Measurements from ENCODE around the gene ANKDD1A. TPM values are rescaled to one million over a fixed set of nuclear protein-coding genes. Genes with fewer than 3 reads are reported as not detected.
A peak's percentile ranks its signal among the peaks of the same experiment; 100 is the strongest.

ANKDD1A gene
- total and polyA plus RNA-seq, 5 experiments from 2014 or later = 0.06 to 6.0 (median 2.2) TPM

GRCh38 chr15:64909546-64909945 is 2.2 kb upstream of the ANKDD1A start:
- ATAC-seq (no peak), DNase-seq (no peak)
- Mint-ChIP-seq H3K4me1 (peaks cover 11 to 36% (median 19%) of the 10 kb centered on the region in 4 donors), H3K27me3 (peaks cover 0 to 22% (median 5%) of the 10 kb centered on the region in 5 donors), H3K36me3 (no peaks in the 10 kb centered on the region), H3K27ac (no peak overlapping the region), H3K9me3 (no peaks in the 10 kb centered on the region), H3K4me3 (no peak overlapping the region)
- POLR2A ChIA-PET = no interaction called here

- POLR2A ChIA-PET = no interaction called here
- Mint-ChIP-seq H3K27me3 (peaks cover 0 to 22% (median 5%) of the 10 kb centered on the region in 5 donors), H3K36me3 (no peaks in the 10 kb centered on the region), H3K9me3 (no peaks in the 10 kb centered on the region), H3K4me1 (peaks cover 11 to 43% (median 14%) of the 10 kb centered on the region in 4 donors), H3K27ac (peak overlapping the region in 1 of 10 donors; percentile 52), H3K4me3 (peak overlapping the region in 7 of 10 donors; percentile 43 to 75 (median 50))
- no peak for DNase-seq
- ATAC-seq = no peak
Observed at GRCh38 chr15:64912379-64913325, 950 bp downstream of the ANKDD1A start.

DNA sequence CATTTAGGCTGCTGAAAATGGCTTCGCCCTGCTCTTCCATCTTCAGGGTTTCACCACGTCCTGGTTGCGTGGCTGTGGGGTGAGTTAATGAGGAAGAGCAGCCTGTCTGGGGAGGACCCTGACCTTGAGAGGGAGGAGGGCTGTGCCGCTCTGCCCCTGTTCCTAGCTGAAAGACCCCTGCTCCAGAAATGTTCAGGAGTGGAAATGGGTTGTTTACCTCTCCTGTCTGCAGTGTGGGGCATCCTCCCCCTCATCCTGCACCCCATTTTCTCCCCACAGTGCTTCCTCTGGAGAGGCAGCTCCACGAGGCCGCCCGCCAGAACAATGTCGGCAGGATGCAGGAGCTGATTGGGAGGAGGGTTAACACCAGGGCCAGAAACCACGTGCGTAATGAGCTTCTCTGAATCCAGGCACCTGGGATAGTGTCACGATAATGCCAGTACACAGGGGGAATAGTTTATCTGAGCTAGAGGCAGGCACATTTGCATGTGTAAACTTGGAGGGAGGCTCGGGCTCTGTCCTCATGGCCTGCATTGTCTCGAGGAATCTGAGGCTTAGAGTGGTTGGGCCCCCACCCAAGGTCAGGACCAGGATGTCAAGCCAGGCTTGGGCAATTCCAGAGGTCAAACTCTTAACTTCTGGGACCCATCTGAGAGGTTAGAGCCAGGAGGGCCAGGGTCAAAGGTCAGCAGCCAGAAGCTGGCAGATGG is 4.0 kb downstream of the ANKDD1A start:
- no peak for DNase-seq
- Mint-ChIP-seq H3K36me3 (no peaks in the 10 kb centered on the region), H3K27ac (peak overlapping the region in 2 of 10 donors; percentile 7 to 53), H3K4me1 (peaks cover 10 to 40% (median 14%) of the 10 kb centered on the region in 4 donors), H3K9me3 (no peaks in the 10 kb centered on the region), H3K27me3 (peaks cover 0 to 11% (median 4%) of the 10 kb centered on the region in 5 donors), H3K4me3 (no peak overlapping the region)
- ATAC-seq = no peak
- POLR2A ChIA-PET = interaction anchor here (1.3 kb wide), 2 partner anchors 9 to 21 kb away, joined by 4 to 5 read pairs; no protein-coding TSS in a partner anchor

GRCh38 chr15:64916365-64916764 is 4.7 kb downstream of the ANKDD1A start:
- POLR2A ChIA-PET = interaction anchor here (1.3 kb wide), 1 partner anchor 22 kb away, joined by 4 read pairs; no protein-coding TSS in a partner anchor

GRCh38 chr15:64917211-64917610 is 5.5 kb downstream of the ANKDD1A start:
- no peak for DNase-seq
- H3K36me3 Mint-ChIP-seq = peaks cover 0 to 4% (median 0%) of the 10 kb centered on the region in 3 donors
- H3K27ac Mint-ChIP-seq = no peak overlapping the region
- no peaks in the 10 kb centered on the region for H3K9me3 Mint-ChIP-seq
- peaks cover 0 to 6% (median 0%) of the 10 kb centered on the region in 5 donors for H3K27me3 Mint-ChIP-seq
- POLR2A ChIA-PET = no interaction called here
- no peak overlapping the region for H3K4me3 Mint-ChIP-seq
- no peak for ATAC-seq
- peaks cover under 1 to 30% (median 8%) of the 10 kb centered on the region in 4 donors for H3K4me1 Mint-ChIP-seq

More at GRCh38 chr15:64916365-64916764, 4.7 kb downstream of the ANKDD1A start:
- H3K9me3 Mint-ChIP-seq = no peaks in the 10 kb centered on the region
- peaks cover 0 to 7% (median 0%) of the 10 kb centered on the region in 5 donors for H3K27me3 Mint-ChIP-seq
- no peak overlapping the region for H3K27ac Mint-ChIP-seq
- H3K36me3 Mint-ChIP-seq = no peaks in the 10 kb centered on the region
- peaks cover 3 to 34% (median 10%) of the 10 kb centered on the region in 4 donors for H3K4me1 Mint-ChIP-seq
- ATAC-seq = no peak
- DNase-seq = no peak
- no peak overlapping the region for H3K4me3 Mint-ChIP-seq

GRCh38 chr15:64919721-64920120 is 8.0 kb downstream of the ANKDD1A start:
- no peak for DNase-seq
- no peak for ATAC-seq
- no peak overlapping the region for H3K27ac Mint-ChIP-seq
- H3K4me1 Mint-ChIP-seq = peaks cover 0 to 14% (median 4%) of the 10 kb centered on the region in 4 donors
- H3K36me3 Mint-ChIP-seq = peaks cover 0 to 6% (median 2%) of the 10 kb centered on the region in 3 donors
- POLR2A ChIA-PET = no interaction called here
- no peak overlapping the region for H3K4me3 Mint-ChIP-seq
- no peaks in the 10 kb centered on the region for H3K27me3 Mint-ChIP-seq
- no peaks in the 10 kb centered on the region for H3K9me3 Mint-ChIP-seq

DNA sequence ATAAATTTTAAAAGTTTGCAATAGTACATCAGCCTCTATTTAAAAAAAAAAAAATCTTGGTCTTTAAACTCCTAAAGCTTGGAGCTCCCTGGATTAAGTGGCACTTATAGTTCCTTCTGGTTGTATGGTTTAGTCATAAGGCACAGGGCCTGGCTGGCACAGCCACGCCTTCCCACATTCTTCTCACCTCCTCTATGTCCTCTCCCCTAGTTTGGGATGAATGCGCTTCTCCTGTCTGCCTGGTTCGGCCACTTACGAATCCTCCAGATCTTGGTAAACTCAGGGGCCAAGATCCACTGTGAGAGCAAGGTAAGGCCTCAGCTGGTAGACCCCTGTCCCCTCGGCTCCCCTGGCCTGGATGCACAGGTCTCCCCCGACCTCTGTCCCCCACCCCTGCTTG is 10.0 kb downstream of the ANKDD1A start:
- Mint-ChIP-seq H3K36me3 (peaks cover 0 to 13% (median 2%) of the 10 kb centered on the region in 3 donors), H3K9me3 (no peaks in the 10 kb centered on the region), H3K27me3 (no peaks in the 10 kb centered on the region), H3K27ac (peak overlapping the region in 1 of 10 donors; percentile 49), H3K4me1 (peaks cover 0 to 1% (median 0%) of the 10 kb centered on the region in 4 donors), H3K4me3 (no peak overlapping the region)
- ATAC-seq (no peak), DNase-seq (no peak)
- POLR2A ChIA-PET = no interaction called here

DNA sequence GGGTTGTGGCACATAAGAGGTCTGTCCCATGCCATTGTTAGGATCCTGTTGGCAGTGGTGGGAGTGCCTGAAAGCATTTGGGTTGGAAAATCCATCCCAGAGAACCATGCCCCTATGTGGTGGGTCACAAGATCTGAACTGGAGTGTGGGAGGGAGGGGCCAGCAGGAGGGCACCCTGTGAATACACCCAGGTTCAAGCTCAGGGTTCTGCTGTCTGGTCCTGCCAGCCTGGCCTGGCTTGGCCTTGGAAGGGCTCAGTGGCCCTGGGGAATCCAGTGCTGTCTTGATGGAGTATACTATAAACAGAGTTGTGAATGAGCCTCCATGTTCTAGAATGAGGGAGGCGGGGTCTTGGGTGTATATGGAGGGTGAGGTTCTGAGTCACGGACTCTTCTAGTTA is 11.8 kb downstream of the ANKDD1A start:
- ATAC-seq = no peak
- no peaks in the 10 kb centered on the region for H3K27me3 Mint-ChIP-seq
- no peak overlapping the region for H3K4me3 Mint-ChIP-seq
- no peaks in the 10 kb centered on the region for H3K9me3 Mint-ChIP-seq
- peaks cover 0 to 4% (median 0%) of the 10 kb centered on the region in 4 donors for H3K4me1 Mint-ChIP-seq
- no peak overlapping the region for H3K27ac Mint-ChIP-seq
- POLR2A ChIA-PET = no interaction called here
- H3K36me3 Mint-ChIP-seq = peaks cover 0 to 20% (median 2%) of the 10 kb centered on the region in 3 donors
- DNase-seq = no peak

GRCh38 chr15:64925335-64926330 is 13.9 kb downstream of the ANKDD1A start:
- Mint-ChIP-seq H3K4me3 (no peak overlapping the region), H3K27ac (peak overlapping the region in 1 of 10 donors; percentile 24), H3K9me3 (no peaks in the 10 kb centered on the region), H3K4me1 (peaks cover 0 to 5% (median 0%) of the 10 kb centered on the region in 4 donors), H3K36me3 (peaks cover 0 to 22% (median 5%) of the 10 kb centered on the region in 3 donors), H3K27me3 (no peaks in the 10 kb centered on the region)
- POLR2A ChIA-PET = interaction anchor here (0.7 kb wide), 1 partner anchor 45 kb away, joined by 10 read pairs; no protein-coding TSS in a partner anchor
- ATAC-seq = no peak
- DNase-seq = no peak

DNA sequence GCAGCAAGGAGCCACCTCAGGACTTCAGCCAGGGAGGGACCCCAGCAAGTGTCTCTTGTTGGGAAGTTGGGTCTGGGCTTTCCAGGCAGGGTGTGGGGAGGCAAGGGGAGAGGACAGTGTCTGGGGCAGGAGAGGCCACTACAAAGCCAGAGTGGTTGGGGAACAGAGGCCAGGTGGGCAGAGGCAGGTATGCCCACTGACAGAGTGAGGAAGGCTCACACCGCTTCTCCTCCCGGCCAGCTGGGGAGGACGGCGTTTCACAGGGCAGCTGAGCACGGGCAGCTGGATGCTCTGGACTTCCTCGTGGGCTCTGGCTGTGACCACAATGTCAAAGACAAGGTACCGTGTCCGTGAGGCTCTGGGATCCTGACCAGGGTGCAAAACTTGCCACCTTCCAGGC is 15.0 kb downstream of the ANKDD1A start:
- Mint-ChIP-seq H3K4me3 (no peak overlapping the region), H3K36me3 (peaks cover 0 to 26% (median 5%) of the 10 kb centered on the region in 3 donors), H3K4me1 (peaks cover 0 to 5% (median 3%) of the 10 kb centered on the region in 4 donors), H3K27ac (no peak overlapping the region), H3K9me3 (no peaks in the 10 kb centered on the region), H3K27me3 (no peaks in the 10 kb centered on the region)
- ATAC-seq = no peak
- DNase-seq = no peak
- POLR2A ChIA-PET = no interaction called here

GRCh38 chr15:64928626-64929220 is 17.0 kb downstream of the ANKDD1A start:
- H3K4me3 Mint-ChIP-seq = no peak overlapping the region
- no peaks in the 10 kb centered on the region for H3K27me3 Mint-ChIP-seq
- no peaks in the 10 kb centered on the region for H3K9me3 Mint-ChIP-seq
- no peak overlapping the region for H3K27ac Mint-ChIP-seq
- ATAC-seq (no peak), DNase-seq (no peak)
- peaks cover 0 to 5% (median 3%) of the 10 kb centered on the region in 4 donors for H3K4me1 Mint-ChIP-seq
- POLR2A ChIA-PET = no interaction called here
- peaks cover 0 to 27% (median 3%) of the 10 kb centered on the region in 3 donors for H3K36me3 Mint-ChIP-seq

Measured in naive thymus-derived CD8-positive, alpha-beta T cell (primary cell).